Lower leg skin (tissue), 4 donors: Measurements from ENCODE around the gene PPP1R26. TPM values are rescaled to one million over a fixed set of nuclear protein-coding genes. Genes with fewer than 3 reads are reported as not detected.

Source experiments
- DNase-seq, 2 donors: peaks; one replicate each; pipeline ENCODE4 v3.0.0-alpha.2; 2019; ENCODE audit warnings: low spot score in 2 of 2
- H3K4me3 ChIP-seq: fragments of 200-600 bp; sonication (generic); 2 replicates; pipeline ENCODE4 v1.5.1; 2017; ENCODE audit warnings: mild to moderate bottlenecking, low read depth; ENCODE audit not compliant: poor library complexity, severe bottlenecking
- POLR2A ChIP-seq, 2 donors: fragments of 450-650 bp; IDR thresholded peaks; one replicate each; pipeline ENCODE4 v1.6.1; 2016 to 2017; ENCODE audit warnings: antibody characterized with exemption in 2 of 2, mild to moderate bottlenecking in 1 of 2, moderate library complexity in 1 of 2
- WGBS, 2 donors: methylation state at CpG; one replicate each; pipeline ENCODE4 v1.1.5; 2018; 5-methylcytosine and 5-hydroxymethylcytosine counted together
- intact Hi-C: fragments of 100-400 bp; cut with DNase I; formaldehyde crosslinking; loops from one replicate; pipeline ENCODE4 v1.15.0; 2023; ENCODE audit warnings: low total_unique reads
- total RNA-seq, 4 donors: library from RNA; depleted of rRNA; stranded (reverse); fragments of >200 nt; gene quantifications; one replicate each; pipeline ENCODE4 v1.1.0, GENCODE V29; 2016
- TF ChIP-seq, protein P1 (sequence below), 3 donors: fragments of 450-650 bp; IDR thresholded peaks; one replicate each; pipeline ENCODE4 v1.5.1; 2016; ENCODE audit warnings: antibody characterized with exemption in 3 of 3, mild to moderate bottlenecking in 3 of 3, moderate library complexity in 2 of 3

Gene PPP1R26
- total RNA-seq, 4 donors from 2014 or later: 8.4 to 11.5 (median 9.2) TPM

DNA sequence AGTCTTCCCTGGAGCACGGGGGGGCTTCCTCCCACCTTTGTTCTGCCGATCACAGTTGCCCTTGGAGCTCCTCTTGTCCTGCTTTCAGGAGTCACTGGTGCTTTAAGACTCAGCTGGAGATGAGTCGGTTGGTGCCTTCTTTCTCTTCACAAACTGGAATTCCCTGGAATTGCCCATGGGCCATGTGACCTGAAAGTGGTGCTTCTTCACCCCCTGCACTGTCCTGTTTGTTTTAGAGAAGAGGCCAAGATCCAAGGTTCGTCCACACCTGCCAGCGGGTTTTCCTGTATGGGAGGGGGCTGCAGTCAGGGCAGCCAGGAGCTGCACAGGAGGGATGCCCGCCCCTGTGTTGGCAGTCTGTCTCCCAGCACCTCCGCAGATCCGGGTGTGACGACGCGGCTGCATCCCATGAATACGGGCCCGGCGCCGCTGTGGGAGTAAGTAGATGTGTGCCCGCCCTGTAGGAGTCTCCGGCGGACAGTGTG is 11.4 kb downstream of the PPP1R26 start:
- no peak for DNase-seq
- no peak overlapping the region for H3K4me3 ChIP-seq
- TF ChIP-seq, protein P1, sequence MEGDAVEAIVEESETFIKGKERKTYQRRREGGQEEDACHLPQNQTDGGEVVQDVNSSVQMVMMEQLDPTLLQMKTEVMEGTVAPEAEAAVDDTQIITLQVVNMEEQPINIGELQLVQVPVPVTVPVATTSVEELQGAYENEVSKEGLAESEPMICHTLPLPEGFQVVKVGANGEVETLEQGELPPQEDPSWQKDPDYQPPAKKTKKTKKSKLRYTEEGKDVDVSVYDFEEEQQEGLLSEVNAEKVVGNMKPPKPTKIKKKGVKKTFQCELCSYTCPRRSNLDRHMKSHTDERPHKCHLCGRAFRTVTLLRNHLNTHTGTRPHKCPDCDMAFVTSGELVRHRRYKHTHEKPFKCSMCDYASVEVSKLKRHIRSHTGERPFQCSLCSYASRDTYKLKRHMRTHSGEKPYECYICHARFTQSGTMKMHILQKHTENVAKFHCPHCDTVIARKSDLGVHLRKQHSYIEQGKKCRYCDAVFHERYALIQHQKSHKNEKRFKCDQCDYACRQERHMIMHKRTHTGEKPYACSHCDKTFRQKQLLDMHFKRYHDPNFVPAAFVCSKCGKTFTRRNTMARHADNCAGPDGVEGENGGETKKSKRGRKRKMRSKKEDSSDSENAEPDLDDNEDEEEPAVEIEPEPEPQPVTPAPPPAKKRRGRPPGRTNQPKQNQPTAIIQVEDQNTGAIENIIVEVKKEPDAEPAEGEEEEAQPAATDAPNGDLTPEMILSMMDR (IDR thresholded peaks at IDR 0.05): no peak
- no peak for TF ChIP-seq POLR2A (IDR thresholded peaks at IDR 0.05)
- intact Hi-C loops: no loop called here
- WGBS, 2 donors: 81 to 82% methylated on average over 18 of the region's 18 CpGs

DNA sequence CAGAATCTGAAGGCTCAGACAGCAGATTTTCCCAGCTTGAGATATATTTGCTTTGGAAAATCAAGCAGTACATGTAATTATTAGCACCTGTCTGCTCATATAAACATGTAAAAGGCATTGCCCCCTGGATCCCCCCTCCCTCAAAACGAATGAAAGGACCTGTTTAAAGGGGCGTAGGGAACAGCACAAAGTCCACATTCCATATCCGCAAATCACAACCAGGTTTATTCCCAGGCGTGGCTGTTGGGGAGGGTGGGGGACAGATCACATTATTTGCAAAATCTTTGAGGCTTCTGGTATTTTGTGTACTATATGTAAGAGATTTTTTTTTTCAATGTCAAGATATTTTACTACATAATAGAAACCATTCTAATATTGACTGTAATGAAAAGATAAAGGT is 12.2 kb downstream of the PPP1R26 start:
- TF ChIP-seq, protein P1 (IDR thresholded peaks at IDR 0.05): no peak
- no peak for TF ChIP-seq POLR2A (IDR thresholded peaks at IDR 0.05)
- H3K4me3 ChIP-seq: no peak overlapping the region
- WGBS, 2 donors: 57 to 61% methylated on average over 4 of the region's 4 CpGs
- intact Hi-C loops: no loop called here
- DNase-seq: no peak

DNA sequence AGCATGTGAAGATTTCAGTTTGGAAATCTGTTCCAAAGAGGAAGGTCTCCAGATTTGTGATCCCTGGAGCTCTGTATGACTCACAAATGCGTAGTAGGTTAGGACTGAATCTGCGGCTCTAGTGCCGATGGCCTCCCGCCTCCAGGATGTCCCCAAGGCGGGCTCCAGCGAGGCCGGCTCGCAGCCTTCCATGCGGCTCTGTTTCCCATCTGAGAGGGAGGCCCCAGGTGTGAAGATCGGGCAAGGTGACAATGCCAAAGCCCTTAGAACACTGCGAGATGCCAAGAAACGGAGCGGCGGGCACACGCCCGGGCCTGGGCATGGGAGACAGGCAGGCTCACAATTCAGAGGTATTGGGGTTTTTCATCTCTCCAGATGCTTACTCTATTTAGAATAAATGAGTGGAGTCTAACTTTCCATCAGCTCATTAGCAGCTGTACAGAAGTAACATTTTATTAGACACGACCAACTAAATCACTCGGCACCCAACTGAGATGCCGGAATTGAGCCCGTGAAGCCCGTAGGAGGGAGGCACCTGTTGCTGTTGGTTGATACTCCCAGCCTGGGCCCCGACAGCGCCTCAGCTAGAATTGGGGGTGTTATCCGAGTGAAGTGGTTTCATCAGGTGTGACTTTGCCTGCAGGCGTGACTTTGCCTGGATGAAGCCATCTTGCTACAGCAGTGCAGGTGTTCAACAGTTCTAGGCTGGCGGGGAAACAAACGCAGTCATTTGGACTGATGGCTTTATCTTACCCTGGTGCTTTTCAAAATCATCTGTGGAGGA is 13.5 kb downstream of the PPP1R26 start:
- intact Hi-C loops: no loop called here
- H3K4me3 ChIP-seq: no peak overlapping the region
- no peak for DNase-seq
- no peak for TF ChIP-seq POLR2A (IDR thresholded peaks at IDR 0.05)
- TF ChIP-seq, protein P1 (IDR thresholded peaks at IDR 0.05): no peak
- WGBS, 2 donors: 69 to 77% methylated on average over 27 of the region's 27 CpGs

DNA sequence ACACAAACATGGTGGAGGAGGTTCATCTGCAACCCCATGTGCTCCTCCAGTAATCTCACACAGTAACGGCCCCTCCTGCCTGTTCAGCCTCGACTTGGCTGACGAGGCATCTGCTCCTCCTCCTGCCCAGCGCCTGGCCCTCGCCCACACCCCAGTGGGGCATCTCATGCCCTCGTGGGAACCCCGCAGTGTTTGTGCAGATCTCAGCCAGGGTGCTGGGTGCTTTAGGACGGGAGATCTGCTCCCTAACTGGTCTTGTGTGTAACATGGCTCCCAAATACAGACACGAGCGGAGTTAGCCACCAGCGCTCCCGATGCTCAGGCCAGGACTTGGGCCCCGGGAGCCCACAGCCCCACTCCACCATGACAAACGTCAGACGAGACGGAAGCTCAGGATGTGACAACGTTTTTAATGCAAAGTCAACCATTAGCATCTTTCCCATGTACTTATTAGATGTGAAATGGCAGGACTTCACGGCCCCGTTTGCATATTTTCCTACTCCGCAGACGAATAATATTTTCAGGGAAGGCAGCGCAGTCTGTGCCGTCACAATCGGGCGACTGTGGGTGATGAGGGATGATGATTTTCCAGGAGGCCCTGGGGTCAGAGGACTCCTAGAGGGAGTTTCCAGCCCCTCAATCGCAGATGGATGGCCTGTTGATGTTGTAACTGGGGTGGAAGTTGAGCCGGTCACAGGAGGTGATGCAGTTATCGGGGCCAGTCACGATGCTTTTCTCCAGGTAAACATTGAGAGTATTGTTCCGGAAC is 15.4 kb downstream of the PPP1R26 start:
- WGBS, 2 donors: 83 to 90% methylated on average over 30 of the region's 30 CpGs
- no peak overlapping the region for H3K4me3 ChIP-seq
- intact Hi-C loops: no loop called here
- DNase-seq: no peak
- no peak for TF ChIP-seq POLR2A (IDR thresholded peaks at IDR 0.05)
- TF ChIP-seq, protein P1 (IDR thresholded peaks at IDR 0.05): no peak

DNA sequence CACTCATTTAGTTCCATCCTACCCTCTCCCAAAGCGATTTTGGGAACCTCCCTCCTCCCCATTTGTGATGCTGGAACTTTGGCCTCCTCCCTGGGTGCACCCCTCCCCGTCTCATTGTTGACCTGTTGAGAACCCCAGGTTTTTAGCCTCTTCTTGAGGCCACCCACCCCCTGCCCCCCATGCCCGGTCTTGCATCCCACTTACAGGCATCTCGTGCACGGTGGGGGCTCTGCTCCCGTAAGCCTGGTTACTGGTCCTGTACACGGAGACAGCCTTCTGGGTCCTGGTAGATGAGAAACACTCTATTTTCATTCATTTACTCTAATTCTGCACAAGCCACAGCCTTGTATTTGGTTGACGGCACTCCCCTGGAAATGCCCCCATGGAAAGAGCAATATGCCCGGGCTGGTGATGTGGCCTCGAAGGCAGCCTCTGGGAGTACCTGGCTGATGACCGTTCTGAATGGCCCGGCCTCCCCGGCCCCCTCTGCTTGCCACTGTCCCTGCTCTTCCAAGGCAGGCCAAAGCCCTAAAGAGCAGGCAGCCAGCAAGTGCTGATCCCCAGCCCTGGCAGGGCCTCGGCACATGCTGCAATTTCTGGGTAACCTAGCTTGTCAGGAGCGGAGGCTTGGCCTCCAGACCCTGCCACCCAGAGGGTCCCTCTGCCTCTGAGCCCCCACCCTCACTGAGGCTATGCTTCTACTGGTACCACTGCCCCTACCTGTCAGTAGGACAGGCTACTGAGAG is 19.0 kb downstream of the PPP1R26 start:
- no peak for DNase-seq
- intact Hi-C loops: no loop called here
- no peak overlapping the region for H3K4me3 ChIP-seq
- TF ChIP-seq POLR2A (IDR thresholded peaks at IDR 0.05): no peak
- TF ChIP-seq, protein P1 (IDR thresholded peaks at IDR 0.05): no peak
- WGBS, 2 donors: 77 to 82% methylated on average over 15 of the region's 15 CpGs
